Stimulated activated CD4-positive, alpha-beta T cell treated with anti-CD3 and anti-CD28 coated beads, Interleukin-2, amount 100 ng/mL, for 24 hours (primary cell): ENCODE measurements around the gene C11orf52.
"Not testable (repeated sequence)": the region's sequence is repeated elsewhere in the genome, so short reads cannot be mapped to it uniquely, and the experiment has no call there.

Source experiments
- DNase-seq, 2 donors: peaks; one replicate each; pipeline ENCODE4 v3.0.0-alpha.2; 2020

The C11orf52 gene, protein sequence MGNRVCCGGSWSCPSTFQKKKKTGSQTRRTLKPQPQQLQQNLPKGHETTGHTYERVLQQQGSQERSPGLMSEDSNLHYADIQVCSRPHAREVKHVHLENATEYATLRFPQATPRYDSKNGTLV

DNA sequence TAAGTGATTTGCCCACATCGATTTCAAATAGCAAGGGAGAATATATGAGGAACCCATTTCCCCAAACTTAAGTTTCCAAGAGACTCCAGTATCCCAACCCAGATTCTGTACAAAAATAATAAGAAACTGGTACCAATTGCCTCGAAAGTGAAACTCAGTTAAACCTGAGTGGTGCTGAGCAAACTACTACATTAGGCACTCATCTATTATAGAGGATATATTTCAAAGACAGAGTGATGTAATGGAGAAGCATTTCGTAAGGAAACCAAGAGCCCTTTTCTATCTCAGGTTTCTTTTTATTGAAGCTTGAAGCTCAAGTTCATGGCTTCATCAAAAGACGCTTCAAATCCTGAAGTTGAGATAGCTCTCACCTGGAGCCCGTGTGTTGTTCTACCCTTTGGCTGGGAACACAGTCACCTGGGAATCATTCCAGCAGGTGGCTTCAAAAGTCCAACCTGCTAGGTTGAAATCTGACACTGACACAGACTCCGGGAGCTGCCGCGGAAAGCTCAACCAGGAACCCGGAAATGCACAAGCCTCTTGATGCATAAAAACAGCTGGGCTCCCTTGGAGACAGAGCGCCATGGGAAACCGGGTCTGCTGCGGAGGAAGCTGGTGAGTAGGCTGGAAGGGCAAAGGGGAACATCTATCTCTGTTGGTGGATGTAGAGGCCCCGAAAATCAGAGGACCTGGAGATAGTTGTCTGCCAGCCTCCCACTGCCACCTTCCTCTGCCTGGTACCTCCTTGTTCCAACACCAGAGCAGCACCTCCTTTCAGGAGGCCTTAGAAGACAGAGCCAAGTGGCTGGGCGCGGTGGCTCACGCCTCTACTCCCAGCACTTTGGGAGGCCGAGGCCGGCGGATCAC lies at the start of gene C11orf52:
C11orf52 (plus strand) TSS at position 524 of the 867 bp plus-strand sequence; CDS start at position 584, 60 bp downstream.
- DNase-seq, result no peak

DNA sequence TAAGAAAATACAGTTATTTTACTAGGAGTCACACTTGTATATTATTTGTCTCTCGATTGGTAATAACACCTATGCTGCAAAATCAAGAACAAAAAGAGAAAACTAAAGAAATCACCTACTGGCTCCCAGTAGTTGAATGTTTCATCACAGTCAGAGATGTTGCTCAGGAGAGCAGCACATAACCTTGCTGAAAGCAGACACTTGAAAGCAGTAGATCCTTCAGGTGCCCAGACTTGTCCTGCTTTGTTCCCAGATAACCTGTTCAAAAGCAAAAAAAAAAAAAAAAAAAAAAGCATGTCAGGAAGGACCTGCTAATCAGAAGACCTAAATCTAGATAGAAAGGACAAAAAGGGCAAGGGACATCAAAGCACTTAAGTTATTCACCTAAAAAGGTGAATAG lies 48.6 kb upstream of the C11orf52 start:
- DNase-seq, result no peak

DNA sequence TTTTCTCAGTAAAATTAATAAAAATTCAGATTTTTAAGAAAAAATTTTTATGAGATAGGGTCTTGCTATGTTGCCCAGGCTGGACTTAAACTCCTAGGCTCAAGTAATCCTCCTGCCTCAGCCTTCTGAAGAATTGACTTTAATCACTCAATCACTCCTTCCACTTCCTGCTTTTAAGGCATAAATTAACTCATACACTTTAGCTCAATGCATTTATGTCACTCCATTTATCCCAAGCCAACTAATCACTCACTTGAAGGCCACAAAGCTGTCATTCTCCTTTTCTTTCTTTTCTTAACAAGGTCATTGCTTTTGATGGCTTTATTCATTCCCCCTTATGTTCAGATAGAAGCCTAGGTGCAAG lies 48.2 kb upstream of the C11orf52 start:
- no peak for DNase-seq

DNA sequence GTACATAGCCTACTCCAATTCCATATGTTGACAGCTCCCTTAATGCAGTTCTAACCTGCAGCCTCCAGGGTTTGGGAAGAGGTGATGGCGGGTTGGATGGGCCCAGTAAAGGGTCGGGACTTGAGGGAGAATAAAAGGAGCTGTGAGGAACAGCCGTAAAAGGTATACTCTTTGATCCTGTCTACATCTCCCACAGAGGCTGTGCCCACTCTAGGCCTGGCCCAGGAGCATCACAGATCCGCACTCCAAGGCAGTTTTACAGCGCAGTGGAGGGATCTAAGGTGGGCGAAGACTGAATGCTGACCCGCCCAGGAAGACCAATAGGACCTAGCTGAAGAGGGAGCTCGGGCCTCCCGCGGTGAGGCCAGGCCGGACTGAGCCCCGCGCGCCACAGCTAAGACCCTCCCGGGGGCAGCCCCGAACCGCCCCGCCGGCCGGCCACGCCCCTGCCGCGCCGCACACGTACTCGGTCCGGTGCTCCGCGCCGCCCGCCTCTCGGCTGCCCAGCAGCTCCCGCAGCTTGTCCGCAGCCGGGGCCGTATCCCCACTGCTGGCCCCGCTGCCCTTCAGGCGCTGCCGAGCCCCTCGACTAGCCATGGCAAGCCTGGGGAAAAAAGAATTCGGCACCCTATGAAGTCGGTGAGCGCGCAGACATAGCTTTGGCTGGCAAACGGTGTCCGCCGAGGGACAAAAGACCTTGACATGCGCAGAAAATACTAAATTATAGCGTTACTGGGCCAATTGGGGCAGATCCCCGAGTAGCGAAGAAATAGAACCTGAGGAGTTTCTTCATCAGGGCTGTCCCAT lies 47.6 kb upstream of the C11orf52 start, which contains the start of gene ALG9:
ALG9 (minus strand) TSS at position 696 of the 807 bp plus-strand sequence; CDS start at position 597, 99 bp downstream.
- DNase-seq, result peak; percentile 93 to 94

DNA sequence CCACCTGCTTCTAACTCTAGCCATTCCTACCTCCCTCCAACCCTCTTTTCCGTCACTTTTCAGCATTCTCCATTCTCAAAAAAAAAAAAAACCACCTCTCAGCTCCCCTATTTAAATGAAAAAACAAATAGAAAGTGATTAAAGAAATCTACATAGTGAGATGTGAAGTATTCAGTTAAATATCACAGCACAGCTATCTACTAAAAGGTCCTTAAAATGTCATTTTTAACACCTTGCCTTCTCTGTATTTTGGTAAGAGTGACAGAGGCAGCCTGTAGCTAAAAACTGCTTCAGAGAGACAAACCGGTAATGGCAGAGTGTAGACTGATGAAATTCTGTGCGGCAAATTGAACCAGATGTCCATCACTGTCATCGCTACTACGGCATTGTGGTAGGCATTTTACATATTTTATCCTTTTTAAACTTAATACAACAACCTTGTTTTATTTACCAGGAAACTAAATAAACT lies 47.0 kb upstream of the C11orf52 start:
- DNase-seq, result no peak

DNA sequence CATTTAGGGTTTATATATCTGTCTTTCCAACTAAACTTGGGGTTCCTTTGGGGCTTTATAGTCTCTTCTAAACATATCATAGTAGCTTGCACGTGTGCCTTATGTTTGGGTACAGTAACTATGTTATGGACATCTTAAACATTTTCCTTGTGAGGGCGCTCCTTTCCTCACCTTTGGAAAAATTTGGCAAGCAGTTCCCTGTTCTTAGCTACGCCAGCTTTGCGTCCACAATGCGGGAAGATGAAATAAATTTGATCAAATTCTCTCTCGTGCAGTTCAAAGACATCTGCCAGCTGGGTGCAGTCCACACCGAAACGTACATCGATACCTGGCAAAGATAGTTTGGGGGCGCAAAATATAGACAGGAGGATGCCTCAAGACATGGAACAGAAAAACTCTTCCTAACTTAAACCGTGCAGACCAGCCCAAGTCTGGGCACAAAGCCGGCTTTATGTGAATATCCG lies 40.3 kb upstream of the C11orf52 start:
- no peak for DNase-seq

DNA sequence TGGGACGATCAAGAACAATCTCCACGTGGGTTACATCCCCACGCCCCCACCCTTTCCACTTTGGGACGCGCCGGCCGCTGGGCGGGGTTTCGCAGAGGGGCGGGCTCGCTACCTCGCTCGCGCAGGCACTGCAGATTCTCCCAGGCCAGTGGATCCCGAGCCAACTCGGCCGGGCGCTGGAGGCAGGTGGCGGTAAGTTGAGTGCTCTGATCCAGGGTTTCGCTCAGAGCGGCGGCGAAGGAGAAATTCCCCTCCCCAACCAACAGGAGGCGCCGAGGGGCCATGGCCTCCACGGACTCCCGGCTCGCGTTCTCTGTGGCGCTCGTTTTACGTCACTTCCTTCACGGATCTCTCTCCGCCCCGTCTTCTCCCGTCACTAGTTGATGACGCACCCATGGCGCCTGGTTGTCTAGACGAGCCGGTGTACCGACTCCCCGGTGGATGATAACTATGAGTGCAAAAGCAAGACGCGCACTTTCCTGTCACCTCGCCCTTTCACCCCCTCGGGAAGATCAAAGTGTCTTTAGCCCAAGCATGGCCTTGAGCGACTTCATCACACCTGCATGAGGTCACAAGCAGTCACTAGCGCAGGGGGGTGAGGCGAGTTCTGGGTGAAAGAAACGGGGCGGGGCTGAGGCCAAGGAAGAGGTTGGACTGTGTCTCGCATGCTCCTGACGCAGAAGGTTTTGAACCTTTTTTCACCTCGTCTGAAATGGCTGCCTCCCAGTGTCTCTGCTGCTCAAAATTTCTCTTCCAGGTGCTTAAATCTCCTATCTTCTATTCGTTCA lies 39.7 kb upstream of the C11orf52 start, which contains the start of the genes CFAP68 and FDXACB1:
CFAP68 (plus strand) TSS at position 693 of the 788 bp plus-strand sequence; CDS start at position 713, 20 bp downstream.
FDXACB1 (minus strand) TSS at position 317 of the 788 bp plus-strand sequence; CDS start at position 284, 33 bp downstream.
- peak; percentile 93 to 94 for DNase-seq

DNA sequence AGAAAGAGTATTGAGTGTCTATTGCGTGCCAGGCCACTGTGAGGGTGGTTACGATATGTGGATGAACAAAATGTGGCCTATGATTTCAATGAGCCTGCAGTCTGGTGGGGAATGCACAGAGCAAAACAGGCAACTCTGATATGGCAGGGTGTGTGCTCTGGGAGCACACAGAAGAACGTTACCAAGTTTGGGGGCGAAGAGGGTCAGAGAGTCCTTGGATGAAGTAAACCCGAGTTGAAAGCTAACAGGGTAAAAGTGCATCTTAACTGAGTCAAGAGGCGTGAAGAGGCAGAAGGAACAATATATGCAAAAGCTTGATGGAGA lies 39.1 kb upstream of the C11orf52 start:
- DNase-seq, result no peak

DNA sequence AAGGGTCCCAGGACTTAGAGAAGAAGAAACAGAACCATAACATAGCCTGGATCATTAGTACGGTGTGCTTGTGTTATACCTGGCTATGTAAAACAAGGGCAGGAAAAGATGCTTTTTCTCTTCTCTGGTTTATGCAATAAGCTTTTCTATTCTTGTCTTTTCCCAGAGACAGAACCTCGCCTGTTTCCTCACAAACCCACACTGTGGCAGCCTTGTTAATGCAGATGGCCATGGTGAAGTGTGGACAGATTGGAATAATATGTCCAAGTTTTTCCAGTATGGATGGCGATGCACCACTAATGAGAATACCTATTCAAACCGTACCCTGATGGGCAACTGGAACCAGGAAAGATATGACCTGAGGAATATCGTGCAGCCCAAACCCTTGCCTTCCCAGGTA lies 36.5 kb upstream of the C11orf52 start:
- no peak for DNase-seq

DNA sequence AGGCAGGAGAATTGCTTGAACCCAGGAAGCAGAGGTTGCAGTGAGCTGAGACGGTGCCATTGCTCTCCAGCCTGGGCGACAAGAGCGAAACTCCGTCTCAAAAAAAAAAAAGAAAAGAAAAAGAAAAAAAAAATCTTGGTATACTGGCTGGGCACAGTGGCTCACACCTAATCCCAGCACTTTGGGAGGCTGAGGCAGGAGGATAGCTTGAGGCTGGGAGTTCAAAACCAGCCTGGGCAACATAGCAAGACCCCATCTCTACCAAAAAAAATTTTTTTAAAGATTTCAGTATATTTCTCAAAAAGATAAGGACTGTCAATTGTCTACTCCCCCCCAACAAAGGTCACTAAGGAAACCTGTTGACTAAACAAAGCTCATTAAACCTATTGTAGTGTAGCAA lies 33.7 kb upstream of the C11orf52 start:
- not testable (repeated sequence) for DNase-seq

DNA sequence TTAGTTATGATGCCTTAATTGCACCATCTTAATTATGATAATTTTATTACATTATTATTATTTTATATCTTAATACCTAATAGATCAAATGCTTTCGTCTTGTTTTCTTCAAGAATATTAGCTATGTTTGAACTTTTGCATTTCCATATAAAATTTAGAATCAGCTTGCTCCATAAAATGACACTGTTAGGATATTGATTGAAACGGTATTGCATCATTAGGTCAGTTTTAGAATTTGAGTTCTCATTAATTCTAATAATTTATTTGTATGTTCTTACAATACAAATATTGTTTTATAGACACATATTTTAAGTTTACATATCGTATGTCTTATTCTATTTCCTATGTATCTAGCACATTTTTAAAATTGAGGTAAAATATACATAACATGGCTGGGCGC lies 32.7 kb upstream of the C11orf52 start:
- no peak for DNase-seq

DNA sequence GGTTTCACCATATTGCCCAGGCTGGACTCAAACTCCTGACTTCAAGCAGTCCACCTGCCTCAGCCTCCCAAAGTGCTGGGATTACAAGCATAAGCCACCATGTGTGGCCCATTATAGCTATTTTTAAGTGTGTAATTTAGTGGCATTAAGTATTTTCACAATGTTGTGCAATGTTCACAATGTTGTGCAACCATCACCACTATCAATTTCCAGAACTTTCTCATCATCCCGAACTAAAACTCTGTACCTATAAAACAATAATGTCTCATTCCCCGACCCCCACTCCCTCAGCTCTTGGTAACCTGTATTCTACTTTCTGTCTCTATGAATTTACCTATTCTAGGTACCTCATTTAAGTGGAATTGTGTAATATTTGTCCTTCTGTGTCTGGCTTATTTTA lies 31.9 kb upstream of the C11orf52 start:
- no peak for DNase-seq

DNA sequence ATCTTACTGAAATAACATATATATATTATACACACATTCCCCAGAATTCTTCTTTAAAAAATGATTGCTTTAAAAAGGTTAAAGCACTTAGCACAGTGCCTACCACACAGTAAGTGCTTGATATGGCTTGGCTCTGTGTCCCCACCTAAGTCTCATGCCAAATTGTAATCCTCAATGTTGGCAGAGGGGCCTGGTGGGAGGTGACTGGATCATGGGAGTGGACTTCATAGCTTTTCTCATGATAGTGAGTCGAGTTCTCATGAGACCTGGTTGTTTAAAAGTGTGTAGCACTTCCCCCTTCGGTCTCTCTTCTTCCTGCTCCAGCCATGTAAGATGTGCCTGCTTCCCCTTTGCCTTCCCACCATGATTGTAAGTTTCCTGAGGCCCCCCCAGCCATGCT lies 13.3 kb upstream of the C11orf52 start:
- DNase-seq, result no peak

DNA sequence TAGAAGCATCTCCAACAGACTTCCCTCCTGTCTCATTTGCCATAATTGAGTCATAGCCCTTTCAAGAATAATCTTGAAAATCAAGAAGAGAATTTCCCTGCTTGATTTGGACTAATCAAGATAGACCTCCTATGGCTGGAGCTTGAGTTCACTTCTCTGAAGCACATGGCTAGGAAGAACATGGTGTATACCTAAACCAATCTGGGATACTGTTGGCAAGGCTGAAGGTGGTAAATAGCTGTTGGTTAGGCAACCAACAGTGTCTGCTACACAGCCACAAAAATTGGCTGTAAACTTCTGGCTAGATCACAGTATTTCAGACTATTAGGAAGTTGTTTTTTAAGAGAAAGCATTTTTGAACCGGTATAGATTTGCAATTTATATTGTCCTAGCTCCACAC lies 12.0 kb upstream of the C11orf52 start:
- DNase-seq, result no peak

DNA sequence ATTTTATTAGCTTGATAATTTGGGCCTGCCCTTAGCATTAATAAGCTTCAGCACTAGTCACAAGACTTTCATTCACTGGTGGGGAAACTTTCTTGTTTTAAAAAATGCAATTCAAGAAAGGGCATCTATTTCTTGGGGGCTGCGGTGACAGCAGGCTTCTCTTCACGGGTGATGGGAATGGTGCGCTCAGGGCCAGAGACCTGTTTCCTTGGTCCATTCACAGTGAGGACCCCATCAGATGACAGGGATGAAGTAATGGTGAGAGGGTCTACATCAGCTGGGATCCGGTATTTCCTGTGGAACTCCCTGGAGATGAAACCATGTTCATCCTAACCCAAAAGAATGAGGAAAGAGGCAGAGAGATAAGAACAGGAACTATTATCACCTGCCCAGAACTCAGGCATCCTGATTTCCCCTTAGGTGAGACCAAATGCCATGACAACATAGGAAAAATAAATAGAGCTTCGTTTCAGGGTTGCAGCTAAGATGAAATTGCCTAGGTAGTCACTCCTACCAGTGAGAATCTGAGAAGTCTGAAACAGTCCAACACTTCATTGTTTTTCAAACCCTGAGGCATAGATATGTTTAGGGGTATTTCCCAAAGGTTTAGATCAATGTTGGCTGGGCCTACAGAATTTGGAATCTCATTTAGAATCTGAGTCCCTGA lies 9.9 kb upstream of the C11orf52 start:
- no peak for DNase-seq

DNA sequence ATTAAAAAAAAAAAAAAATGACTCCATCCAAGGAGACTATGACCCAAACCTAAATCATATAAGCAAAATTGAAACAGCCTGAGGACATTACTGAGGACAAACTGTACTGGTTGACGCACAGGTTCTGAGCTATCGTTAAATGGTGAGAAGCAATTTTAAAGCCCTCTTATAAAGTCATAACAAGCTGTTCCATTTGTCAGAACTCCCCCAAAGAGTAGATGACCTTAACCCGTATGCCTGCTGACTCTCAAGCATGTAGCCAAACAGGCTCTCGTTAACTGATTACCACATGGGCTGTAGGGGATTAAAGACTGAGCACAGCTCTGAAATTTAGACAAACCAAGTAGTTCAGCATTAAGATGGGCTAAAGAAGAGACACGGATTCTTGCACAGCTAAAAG lies 9.3 kb upstream of the C11orf52 start:
- DNase-seq, result no peak

DNA sequence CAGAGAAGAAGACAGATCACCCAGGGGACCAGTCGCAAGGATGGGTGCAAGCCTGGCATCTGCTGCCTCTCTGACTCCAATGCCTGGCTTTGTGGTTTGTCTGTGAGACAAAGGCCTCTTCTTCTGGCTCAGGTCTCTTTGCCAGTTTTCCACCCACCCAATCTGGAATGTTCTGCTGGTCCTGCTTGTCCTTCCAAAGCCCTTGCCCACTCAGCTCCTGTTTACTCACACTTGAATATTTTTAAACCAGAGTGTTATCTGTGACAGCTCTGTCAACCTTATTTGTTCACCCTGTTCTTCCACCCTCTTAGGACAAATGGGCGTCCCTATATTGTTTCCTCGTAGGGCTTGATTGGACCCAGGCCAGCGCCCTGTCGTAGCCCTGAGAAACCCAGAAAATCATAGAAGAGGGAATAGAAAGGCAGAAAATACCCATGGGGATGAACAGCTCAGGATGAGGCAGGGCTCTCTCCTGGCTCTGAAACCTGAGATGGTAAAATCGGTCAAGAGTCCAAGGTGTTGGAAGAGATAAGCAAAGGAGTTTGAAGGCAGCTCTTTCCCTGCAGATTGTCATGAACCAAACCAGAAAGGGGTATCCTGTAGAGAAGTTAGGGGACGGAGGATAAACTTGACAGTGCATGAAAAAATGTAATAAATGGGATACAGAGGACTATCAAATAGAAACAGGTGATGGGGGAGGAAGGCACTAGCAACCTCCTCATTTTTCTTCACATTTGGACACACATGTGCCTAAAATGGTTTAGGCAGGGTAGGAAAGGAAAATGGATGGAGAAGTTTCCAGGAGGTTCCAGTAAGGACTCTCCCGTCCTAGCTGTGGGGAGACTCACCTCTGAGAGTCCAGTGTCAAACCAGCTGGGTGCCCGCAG lies 7.8 kb upstream of the C11orf52 start:
- no peak for DNase-seq

DNA sequence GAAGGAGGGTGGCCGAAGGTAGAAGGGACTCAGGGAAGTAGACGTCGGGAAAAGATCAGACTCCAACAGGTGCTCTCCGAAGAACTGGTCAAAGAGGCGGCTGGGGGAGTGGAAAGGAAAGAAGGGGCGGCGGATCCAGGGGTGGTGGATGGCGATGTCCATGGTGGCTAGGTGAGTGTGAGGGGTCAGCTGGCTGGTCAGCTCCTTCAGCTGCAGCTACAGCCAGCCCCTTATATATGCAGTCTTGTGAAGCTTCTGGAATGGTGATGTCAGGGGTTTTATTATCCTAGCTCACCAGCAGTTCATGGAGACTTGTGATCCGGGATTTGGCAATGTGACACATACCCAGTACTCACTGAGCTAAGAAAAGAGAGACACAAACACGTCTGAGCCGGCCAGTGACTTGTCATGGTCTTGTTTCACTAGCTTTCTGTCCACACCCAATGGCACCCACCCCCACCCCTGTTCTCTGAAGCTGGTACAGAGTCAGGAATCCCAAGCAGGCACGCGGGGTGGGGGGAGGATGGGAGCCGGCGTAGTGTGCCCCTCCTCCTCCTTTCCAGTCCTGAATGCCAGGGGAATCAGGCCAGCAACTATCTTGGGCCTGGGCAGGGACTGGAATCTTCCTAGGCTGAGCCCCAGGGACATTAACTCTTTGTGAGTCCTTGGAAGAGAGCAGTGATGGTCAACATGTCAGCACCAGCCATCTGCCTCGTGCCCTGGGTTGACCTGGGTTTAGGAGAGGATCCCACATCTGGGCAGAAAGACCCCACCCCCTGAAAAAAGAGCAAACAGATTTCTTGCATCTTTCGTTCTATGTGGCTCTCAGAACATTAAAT lies 6.9 kb upstream of the C11orf52 start, which contains the start of gene CRYAB:
CRYAB (minus strand) TSS at position 208 of the 839 bp plus-strand sequence; CDS start at position 162, 46 bp downstream.
- no peak for DNase-seq

DNA sequence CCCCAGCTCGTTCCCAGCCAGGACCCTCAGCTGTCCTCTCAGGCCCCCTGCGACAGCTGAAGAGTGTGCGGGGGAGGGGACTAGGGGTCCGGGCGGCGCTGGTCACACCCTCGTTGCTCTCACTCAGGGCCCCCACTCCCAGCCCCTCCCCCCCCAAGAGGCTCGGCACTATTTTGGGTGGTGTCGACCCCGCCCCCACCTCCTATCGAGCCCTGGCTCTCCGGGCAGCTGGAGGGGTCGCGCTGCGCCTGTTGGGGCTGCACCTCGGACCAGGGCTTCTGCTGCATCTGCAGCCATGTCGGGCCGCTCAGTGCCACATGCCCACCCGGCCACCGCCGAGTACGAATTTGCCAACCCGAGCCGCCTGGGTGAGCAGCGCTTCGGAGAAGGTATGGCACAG lies 6.2 kb upstream of the C11orf52 start, which contains the start of gene HSPB2:
HSPB2 (plus strand) TSS at position 200 of the 400 bp plus-strand sequence; CDS start at position 296, 96 bp downstream.
- no peak for DNase-seq
